PFSK-1 (cell line): ENCODE data around the gene MLPH.
A peak's percentile ranks its signal among the peaks of the same experiment; 100 is the strongest.

Experiments used
- FOXP2 ChIP-seq: optimal IDR thresholded peaks from 2 replicates; pipeline ENCODE3; 2011; ENCODE audit warnings: borderline replicate concordance, control low read depth, inconsistent platforms; ENCODE audit not compliant: insufficient read depth; ENCODE audit errors: extremely low read length, extremely low read depth
- POLR2AphosphoS5 ChIP-seq: IDR thresholded peaks from 2 replicates; pipeline ENCODE4 v1.6.1; 2012; ENCODE audit warnings: low read depth, mild to moderate bottlenecking, control low read depth, low read length, moderate library complexity
- REST ChIP-seq, 2 experiments: IDR thresholded peaks; 2 replicates each; pipeline versions ENCODE4 v1.6.1 to v1.8.0; 2011 to 2012; ENCODE audit warnings: low read depth in 2 of 2, low read length in 2 of 2, control low read depth in 1 of 2, inconsistent platforms in 1 of 2, mild to moderate bottlenecking in 1 of 2, moderate library complexity in 1 of 2; ENCODE audit not compliant: insufficient read depth in 1 of 2
- SIN3A ChIP-seq: IDR thresholded peaks from 2 replicates; pipeline ENCODE4 v1.6.1; 2012; ENCODE audit warnings: mild to moderate bottlenecking, low read length, moderate library complexity, borderline replicate concordance; ENCODE audit not compliant: insufficient read depth
- TAF1 ChIP-seq: IDR thresholded peaks from 2 replicates; pipeline ENCODE4 v1.6.1; 2012; ENCODE audit warnings: low read length, control low read depth, borderline replicate concordance; ENCODE audit not compliant: insufficient read depth

MLPH gene

DNA sequence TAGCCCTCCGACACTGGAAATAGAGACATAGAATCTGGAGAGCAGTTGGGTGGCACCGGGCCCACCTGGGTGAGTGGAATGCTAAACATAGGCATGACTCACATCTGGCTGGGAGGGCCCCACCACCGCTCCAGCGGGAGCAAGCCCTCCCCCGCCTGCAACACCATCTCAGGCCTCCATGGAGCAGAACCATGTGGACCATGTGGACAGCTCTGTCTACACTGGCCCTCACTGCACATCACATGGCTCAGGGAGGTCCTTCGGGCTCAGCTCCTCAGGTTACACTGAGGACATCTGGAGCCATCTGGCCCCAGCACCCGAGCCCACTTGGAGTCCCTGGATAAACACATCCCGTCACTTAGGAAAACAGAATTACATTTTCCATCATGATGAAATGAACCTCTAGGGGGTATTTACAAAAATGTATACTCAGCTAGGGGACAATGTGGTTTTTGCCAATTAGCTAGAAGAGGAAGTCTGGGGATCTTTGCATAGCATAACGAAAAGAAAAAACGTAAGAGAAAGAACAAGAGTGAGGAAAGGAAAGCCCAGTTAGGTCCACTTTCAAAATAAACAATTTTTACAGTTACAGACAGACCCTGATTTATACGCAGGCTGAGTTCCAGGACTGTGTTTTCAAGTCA, 30.7 kb upstream of the MLPH start:
- TF ChIP-seq SIN3A (no peak), FOXP2 (peak; percentile 58)

GRCh38 chr2:237457388-237457941, 29.6 kb upstream of the MLPH start:
- TF ChIP-seq REST (IDR thresholded peaks at IDR 0.05; ENCODE audit: insufficient read depth in 1 of 2, low read depth in 2 of 2, low read length in 2 of 2) (no peak), SIN3A (no peak), TAF1 (no peak), POLR2AphosphoS5 (no peak), FOXP2 (no peak)

DNA sequence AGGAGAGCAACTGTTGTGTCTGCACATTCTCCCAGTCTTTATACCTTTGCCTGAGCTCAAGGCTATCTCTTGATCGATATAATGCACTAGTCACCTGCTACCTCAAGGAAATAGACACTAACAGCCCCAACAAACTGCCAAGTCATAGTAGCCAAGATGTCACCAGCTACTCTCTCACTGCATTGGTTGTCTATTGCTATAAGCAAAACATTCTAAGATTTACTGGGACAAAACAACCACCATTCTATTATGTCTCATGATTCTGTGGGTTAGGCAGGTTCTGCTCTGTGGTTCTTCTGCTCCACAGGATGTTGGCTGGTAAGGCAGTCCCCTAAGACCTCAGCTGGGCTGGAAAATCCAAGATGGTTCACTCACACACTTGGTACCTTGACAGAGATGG, 28.5 kb upstream of the MLPH start:
- no peak for TF ChIP-seq FOXP2
- no peak for TF ChIP-seq POLR2AphosphoS5
- TF ChIP-seq REST (IDR thresholded peaks at IDR 0.05; ENCODE audit: insufficient read depth in 1 of 2, low read depth in 2 of 2, low read length in 2 of 2), result no peak
- TF ChIP-seq TAF1, result no peak
- no peak for TF ChIP-seq SIN3A

DNA sequence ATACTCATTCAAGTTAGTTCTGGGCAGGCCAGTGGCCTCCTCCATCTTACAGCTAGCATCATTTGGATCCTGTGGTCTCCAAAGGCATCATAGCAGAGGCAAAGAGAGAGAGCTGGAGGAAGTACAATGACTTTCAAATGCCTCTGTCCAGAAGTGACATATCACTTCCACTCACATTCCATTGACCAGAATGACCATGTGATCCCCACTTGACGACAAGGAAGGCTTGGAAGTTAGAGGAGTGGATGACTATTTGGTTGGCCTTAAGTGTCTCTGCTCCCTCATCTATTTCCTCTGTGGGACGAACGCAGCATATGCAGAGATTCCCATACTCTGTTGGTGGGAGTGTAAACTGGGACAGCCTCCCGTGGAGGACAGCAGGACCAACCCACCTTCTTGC, 27.8 kb upstream of the MLPH start:
- TF ChIP-seq TAF1 (no peak), FOXP2 (no peak), REST (IDR thresholded peaks at IDR 0.05; ENCODE audit: insufficient read depth in 1 of 2, low read depth in 2 of 2, low read length in 2 of 2) (no peak), POLR2AphosphoS5 (no peak), SIN3A (no peak)

GRCh38 chr2:237459741-237460174, 27.3 kb upstream of the MLPH start:
- TF ChIP-seq FOXP2 (no peak), TAF1 (no peak), REST (IDR thresholded peaks at IDR 0.05; ENCODE audit: insufficient read depth in 1 of 2, low read depth in 2 of 2, low read length in 2 of 2) (no peak), SIN3A (no peak), POLR2AphosphoS5 (no peak)
